MG63 (cell line): Measurements from ENCODE around the gene PPIP5K1. TPM values are rescaled to one million over a fixed set of nuclear protein-coding genes. Genes with fewer than 3 reads are reported as not detected.
A peak's percentile ranks its signal among the peaks of the same experiment; 100 is the strongest.
"Not testable (repeated sequence)": the region's sequence is repeated elsewhere in the genome, so short reads cannot be mapped to it uniquely, and the experiment has no call there.

ENCODE experiments used
- DNase-seq: peaks from one replicate; pipeline ENCODE4 v3.0.0-alpha.2; 2020
- H3K27me3 ChIP-seq: fragments of 250-450 bp; sonication (Bioruptor Pico); 2 replicates; pipeline ENCODE4 v1.5.1; 2020; ENCODE audit warnings: mild to moderate bottlenecking, moderate library complexity
- H3K36me3 ChIP-seq: fragments of 250-450 bp; sonication (Bioruptor Pico); 2 replicates; pipeline ENCODE4 v1.5.1; 2020; ENCODE audit warnings: mild to moderate bottlenecking, moderate library complexity
- H3K4me3 ChIP-seq: fragments of 250-450 bp; sonication (Bioruptor Pico); 2 replicates; pipeline ENCODE4 v1.5.1; 2020; ENCODE audit warnings: mild to moderate bottlenecking, moderate library complexity
- H3K9me3 ChIP-seq: fragments of 250-450 bp; sonication (Bioruptor Pico); 2 replicates; pipeline ENCODE4 v1.5.1; 2020; ENCODE audit warnings: mild to moderate bottlenecking, moderate library complexity
- total RNA-seq: library from RNA; depleted of rRNA; stranded (reverse); fragments of >200 nt; shearing (Covaris generic); gene quantifications from 2 replicates; pipeline ENCODE4 v1.2.3, GENCODE V29; 2014; ENCODE audit warnings: low replicate concordance

Gene PPIP5K1
- total RNA-seq, 1 experiment from 2014 or later, result 17.4 TPM

DNA sequence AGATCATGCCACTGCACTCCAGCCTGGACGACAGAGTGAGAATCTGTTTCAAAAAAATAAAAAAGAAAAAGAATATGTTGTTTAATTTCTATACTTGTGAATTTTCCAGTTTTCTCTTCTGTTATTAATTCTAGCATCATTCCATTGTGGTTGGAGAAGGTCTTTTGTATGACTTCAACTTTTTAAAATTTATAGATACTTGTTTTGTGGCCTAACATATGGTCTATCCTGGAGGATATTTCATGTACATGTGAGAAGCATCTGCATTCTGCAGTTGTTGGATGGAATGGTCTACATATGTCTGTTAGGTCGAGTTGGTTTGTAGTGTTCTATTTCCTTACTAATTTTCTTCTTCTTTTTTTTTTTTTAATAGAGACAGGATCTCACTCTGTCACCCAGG is 37.0 kb downstream of the PPIP5K1 start:
- Histone ChIP-seq H3K9me3 (no peaks in the 10 kb centered on the region), H3K27me3 (no peaks in the 10 kb centered on the region), H3K4me3 (no peak overlapping the region), H3K36me3 (0 out of 2 replicates have a peak, but pooled peaks cover 3% of the 10 kb centered on the region)
- no peak for DNase-seq

DNA sequence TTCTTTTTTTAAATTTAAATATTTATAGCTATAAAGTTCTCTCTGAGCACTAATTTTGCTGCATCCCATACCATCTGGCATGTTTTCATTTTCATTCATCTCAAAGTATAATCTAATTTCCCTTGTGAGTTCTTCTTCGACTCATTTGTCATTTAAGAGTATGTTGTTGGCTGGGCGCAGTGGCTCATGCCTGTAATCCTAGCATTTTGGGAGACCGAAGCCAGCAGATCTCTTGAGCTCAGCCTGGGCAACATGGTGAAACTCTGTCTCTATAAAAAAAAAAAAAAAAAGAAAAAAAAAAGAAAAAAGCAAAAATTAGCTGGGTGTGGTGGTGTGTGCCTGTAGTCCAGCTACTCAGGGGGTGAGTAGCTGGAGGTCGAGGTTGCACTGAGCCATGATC is 37.8 kb downstream of the PPIP5K1 start:
- no peaks in the 10 kb centered on the region for H3K27me3 ChIP-seq
- no peaks in the 10 kb centered on the region; the same call in 1 of the 2 replicates for H3K9me3 ChIP-seq
- DNase-seq, result no peak
- H3K4me3 ChIP-seq, result no peak overlapping the region
- H3K36me3 ChIP-seq, result peaks cover 7% of the 10 kb centered on the region; the same call in 1 of the 2 replicates

- Histone ChIP-seq H3K4me3 (no peak overlapping the region), H3K9me3 (no peaks in the 10 kb centered on the region; the same call in 1 of the 2 replicates), H3K36me3 (peaks cover 7% of the 10 kb centered on the region; the same call in 1 of the 2 replicates), H3K27me3 (no peaks in the 10 kb centered on the region)
- peak; percentile 76 for DNase-seq
Observed at GRCh38 chr15:43550527-43551363, 39.3 kb downstream of the PPIP5K1 start.

GRCh38 chr15:43547539-43547938 is 42.5 kb downstream of the PPIP5K1 start:
- Histone ChIP-seq H3K9me3 (peaks cover 5% of the 10 kb centered on the region), H3K27me3 (no peaks in the 10 kb centered on the region), H3K36me3 (peaks cover 4% of the 10 kb centered on the region; the same call in 1 of the 2 replicates), H3K4me3 (no peak overlapping the region)
- DNase-seq, result no peak

DNA sequence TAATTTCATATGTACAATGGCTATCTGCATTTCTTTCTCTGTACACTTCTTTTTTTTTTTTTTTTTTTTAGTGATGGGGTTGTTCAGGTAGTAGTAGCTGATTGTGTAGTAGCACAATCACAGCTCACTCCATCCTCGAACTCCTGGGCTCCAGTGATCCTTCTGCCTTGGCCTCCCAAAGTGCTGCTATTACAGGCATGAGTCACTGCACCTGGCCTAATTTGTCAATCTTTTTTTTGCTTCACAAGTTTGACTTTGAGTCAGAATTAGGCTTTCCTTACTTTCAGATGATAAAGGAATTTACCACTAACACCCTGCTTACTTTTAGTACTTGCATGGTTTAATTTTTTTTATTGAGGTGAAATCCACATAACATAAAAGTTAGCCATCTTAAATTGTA is 44.6 kb downstream of the PPIP5K1 start:
- Histone ChIP-seq H3K4me3 (no peak overlapping the region), H3K9me3 (peaks cover 5% of the 10 kb centered on the region), H3K27me3 (no peaks in the 10 kb centered on the region), H3K36me3 (peaks cover 4% of the 10 kb centered on the region; the same call in 1 of the 2 replicates)
- no peak for DNase-seq

- Histone ChIP-seq H3K36me3 (peaks cover 4% of the 10 kb centered on the region; the same call in 1 of the 2 replicates), H3K9me3 (peaks cover 5% of the 10 kb centered on the region), H3K27me3 (no peaks in the 10 kb centered on the region), H3K4me3 (no peak overlapping the region)
- DNase-seq, result no peak
Observed at GRCh38 chr15:43544266-43544665, 45.7 kb downstream of the PPIP5K1 start.

DNA sequence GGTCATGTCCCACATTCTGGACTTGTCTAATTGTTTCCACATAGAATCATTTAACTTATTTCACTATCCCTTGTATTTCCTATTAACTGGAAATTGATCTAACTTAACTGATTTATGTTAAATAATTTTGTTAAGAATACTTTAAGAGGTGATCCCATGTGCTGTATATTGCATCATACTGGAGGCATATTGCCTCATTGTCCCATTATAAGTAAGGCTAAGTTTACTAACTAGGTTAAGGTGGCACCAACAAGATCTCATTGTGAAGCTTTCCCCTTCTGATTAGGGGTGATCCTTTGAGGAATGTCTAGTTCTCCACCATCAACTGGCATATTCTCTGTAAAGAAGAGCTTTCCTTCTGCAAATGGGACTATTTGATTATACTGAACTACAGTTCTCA is 48.2 kb downstream of the PPIP5K1 start:
- no peaks in the 10 kb centered on the region for H3K36me3 ChIP-seq
- no peak overlapping the region for H3K4me3 ChIP-seq
- no peak for DNase-seq
- no peaks in the 10 kb centered on the region for H3K27me3 ChIP-seq
- peaks cover 5% of the 10 kb centered on the region for H3K9me3 ChIP-seq

- peaks cover 2% of the 10 kb centered on the region; the same call in 1 of the 2 replicates for H3K36me3 ChIP-seq
- no peak for DNase-seq
- no peak overlapping the region for H3K4me3 ChIP-seq
- no peaks in the 10 kb centered on the region for H3K27me3 ChIP-seq
- H3K9me3 ChIP-seq, result no peaks in the 10 kb centered on the region
Observed at GRCh38 chr15:43538091-43538490, 51.9 kb downstream of the PPIP5K1 start.

DNA sequence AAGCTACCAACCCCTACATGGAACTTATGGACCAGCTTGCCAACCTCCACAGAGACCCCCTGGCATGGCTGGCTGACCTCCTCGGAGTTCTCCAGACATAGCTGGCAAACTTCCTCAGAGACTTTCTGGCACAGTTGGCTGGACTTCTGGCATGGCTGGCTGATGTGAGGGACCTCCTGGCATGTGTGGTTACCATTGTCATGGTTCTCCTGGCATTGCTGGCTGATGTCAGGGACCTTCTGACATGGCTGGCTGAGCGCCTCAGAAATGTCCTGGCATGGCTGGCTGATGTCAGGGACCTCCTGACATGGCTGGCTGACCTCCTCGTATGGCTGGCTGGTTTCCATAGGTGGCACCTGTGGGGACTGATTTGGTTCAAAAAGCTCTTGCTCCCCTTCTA is 55.1 kb downstream of the PPIP5K1 start:
- Histone ChIP-seq H3K36me3 (peaks cover 2% of the 10 kb centered on the region; the same call in 1 of the 2 replicates), H3K9me3 (no peaks in the 10 kb centered on the region), H3K27me3 (no peaks in the 10 kb centered on the region), H3K4me3 (no peak overlapping the region)
- no peak for DNase-seq

- not testable (repeated sequence) for H3K36me3 ChIP-seq, DNase-seq, H3K4me3 ChIP-seq, H3K9me3 ChIP-seq, H3K27me3 ChIP-seq
Observed at GRCh38 chr15:43532826-43533225, 57.2 kb downstream of the PPIP5K1 start.

GRCh38 chr15:43531018-43531670 is 58.9 kb downstream of the PPIP5K1 start:
- H3K4me3 ChIP-seq, result no peak overlapping the region
- no peaks in the 10 kb centered on the region for H3K9me3 ChIP-seq
- no peak for DNase-seq
- H3K36me3 ChIP-seq, result peaks cover 2% of the 10 kb centered on the region; the same call in 1 of the 2 replicates
- no peaks in the 10 kb centered on the region for H3K27me3 ChIP-seq

DNA sequence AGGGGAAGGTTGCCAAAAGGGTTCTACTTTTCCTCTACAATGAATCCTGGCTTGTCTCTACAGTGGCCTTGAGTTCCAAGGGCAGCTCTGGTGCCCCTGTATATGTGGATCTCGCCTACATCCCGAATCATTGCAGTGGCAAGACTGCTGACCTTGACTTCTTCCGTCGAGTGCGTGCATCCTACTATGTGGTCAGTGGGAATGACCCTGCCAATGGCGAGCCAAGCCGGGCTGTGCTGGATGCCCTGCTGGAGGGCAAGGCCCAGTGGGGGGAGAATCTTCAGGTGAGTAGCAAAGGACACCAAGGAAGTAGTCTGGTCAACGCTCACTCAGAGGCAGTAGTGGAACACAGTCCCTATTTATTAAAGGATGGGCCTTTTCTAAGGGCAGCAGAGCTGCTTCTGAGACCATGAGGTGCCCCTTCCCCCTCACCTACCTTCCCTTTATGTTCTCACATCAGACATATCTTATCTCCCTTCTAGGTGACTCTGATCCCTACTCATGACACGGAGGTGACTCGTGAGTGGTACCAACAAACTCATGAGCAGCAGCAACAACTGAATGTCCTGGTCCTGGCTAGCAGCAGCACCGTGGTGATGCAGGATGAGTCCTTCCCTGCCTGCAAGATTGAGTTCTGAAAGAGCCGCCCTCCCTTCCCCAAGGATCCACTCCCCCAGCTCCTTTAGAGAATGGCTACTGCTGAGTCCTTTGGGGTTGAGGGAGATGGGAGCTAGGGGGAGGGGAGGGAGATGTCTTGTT is 60.2 kb downstream of the PPIP5K1 start:
- H3K36me3 ChIP-seq, result peaks cover 2% of the 10 kb centered on the region; the same call in 1 of the 2 replicates
- DNase-seq, result no peak
- H3K4me3 ChIP-seq, result no peak overlapping the region
- H3K9me3 ChIP-seq, result no peaks in the 10 kb centered on the region
- H3K27me3 ChIP-seq, result no peaks in the 10 kb centered on the region

DNA sequence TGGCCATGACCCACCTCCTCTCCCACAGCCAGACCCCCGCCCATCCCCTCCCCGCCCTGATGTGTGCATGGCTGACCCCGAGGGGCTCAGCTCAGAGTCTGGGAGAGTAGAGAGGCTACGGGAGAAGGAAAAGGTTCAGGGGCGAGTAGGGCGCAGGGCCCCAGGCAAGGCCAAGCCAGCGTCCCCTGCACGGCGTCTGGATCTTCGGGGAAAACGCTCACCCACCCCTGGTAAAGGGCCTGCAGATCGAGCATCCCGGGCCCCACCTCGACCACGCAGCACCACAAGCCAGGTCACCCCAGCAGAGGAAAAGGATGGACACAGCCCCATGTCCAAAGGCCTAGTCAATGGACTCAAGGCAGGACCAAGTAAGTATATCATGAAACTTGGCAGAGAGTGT is 60.9 kb downstream of the PPIP5K1 start:
- H3K36me3 ChIP-seq, result no peaks in the 10 kb centered on the region

DNA sequence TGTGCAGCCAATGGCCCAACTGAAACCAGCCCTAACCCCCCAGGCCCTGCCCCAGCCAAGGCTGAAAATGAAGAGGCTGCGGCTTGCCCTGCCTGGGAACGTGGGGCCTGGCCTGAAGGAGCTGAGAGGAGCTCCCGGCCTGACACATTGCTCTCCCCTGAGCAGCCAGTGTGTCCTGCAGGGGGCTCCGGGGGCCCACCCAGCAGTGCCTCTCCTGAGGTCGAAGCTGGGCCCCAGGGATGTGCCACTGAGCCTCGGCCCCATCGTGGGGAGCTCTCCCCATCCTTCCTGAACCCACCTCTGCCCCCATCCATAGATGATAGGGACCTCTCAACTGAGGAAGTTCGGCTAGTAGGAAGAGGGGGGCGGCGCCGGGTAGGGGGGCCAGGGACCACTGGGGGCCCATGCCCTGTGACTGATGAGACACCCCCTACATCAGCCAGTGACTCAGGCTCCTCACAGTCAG is 61.4 kb downstream of the PPIP5K1 start:
- DNase-seq, result no peak
- H3K27me3 ChIP-seq, result no peaks in the 10 kb centered on the region
- H3K36me3 ChIP-seq, result no peaks in the 10 kb centered on the region
- H3K9me3 ChIP-seq, result no peaks in the 10 kb centered on the region
- H3K4me3 ChIP-seq, result no peak overlapping the region

More for the DNA sequence above, 60.9 kb downstream of the PPIP5K1 start:
- H3K4me3 ChIP-seq, result no peak overlapping the region
- no peaks in the 10 kb centered on the region for H3K9me3 ChIP-seq
- no peak for DNase-seq
- no peaks in the 10 kb centered on the region for H3K27me3 ChIP-seq

DNA sequence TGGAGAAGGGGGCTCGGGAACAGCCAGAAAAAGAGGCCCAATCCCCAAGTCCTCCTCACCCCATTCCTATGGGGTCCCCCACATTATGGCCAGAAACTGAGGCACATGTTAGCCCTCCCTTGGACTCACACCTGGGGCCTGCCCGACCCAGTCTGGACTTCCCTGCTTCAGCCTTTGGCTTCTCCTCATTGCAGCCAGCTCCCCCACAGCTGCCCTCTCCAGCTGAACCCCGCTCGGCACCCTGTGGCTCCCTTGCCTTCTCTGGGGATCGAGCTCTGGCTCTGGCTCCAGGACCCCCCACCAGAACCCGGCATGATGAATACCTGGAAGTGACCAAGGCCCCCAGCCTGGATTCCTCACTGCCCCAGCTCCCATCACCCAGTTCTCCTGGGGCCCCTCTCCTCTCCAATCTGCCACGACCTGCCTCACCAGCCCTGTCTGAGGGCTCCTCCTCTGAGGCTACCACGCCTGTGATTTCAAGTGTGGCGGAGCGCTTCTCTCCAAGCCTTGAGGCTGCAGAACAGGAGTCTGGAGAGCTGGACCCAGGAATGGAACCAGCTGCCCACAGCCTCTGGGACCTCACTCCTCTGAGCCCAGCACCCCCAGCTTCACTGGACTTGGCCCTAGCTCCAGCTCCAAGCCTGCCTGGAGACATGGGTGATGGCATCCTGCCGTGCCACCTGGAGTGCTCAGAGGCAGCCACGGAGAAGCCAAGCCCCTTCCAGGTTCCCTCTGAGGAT is 62.0 kb downstream of the PPIP5K1 start:
- Histone ChIP-seq H3K4me3 (no peak overlapping the region), H3K36me3 (no peaks in the 10 kb centered on the region), H3K27me3 (no peaks in the 10 kb centered on the region), H3K9me3 (no peaks in the 10 kb centered on the region)
- no peak for DNase-seq
